ENCODE data around the gene COL17A1. TPM values are rescaled to one million over a fixed set of nuclear protein-coding genes. Genes with fewer than 3 reads are reported as not detected.

The COL17A1 gene
- total RNA-seq, 1 experiment from 2014 or later, result 0.73 TPM

DNA sequence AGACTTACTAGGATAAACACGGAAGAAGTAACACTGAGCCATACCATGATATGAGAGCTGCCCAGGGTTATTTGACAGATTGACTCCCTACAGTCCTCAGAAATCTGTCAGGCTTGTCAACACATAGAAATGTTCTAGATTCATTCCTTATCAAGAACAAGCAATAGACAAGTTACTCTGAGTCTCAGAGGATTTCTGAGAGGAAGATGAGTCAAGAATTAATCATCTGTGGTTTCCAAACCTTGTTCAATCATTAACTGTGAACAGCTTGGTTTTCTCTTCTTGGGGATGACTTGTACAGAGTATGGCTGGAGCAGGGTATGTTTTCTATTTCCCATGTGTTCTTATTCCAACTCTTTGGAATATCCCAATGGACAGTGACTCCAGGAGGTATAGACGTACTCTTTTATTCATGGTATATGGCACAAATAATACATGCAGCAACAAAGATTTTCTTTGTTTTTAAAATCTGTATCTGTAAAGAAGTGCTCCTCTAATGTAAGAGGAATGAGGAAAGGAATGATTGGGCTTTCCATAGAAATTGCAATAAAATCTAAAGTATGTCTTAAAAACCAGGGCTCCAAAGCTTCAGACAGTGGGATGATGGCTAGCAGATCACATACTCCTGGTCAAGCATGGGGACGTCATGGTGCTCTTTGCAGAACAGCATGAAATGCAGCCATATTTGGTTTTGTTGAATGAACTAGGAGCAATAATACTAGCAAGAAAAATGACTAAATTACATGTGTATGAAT, 24.4 kb upstream of the COL17A1 start:
- Mint-ChIP-seq H3K4me1 (ENCODE audit: low read depth, unreplicated experiment) (peaks cover 19% of the 10 kb centered on the region), H3K27me3 (ENCODE audit: unreplicated experiment) (no peaks in the 10 kb centered on the region), H3K4me3 (ENCODE audit: low read depth, unreplicated experiment) (no peak overlapping the region), H3K27ac (ENCODE audit: unreplicated experiment) (peak overlapping the region; percentile 63), H3K9me3 (ENCODE audit: low read depth, unreplicated experiment) (peaks cover 5% of the 10 kb centered on the region), H3K36me3 (ENCODE audit: insufficient read depth, unreplicated experiment) (no peaks in the 10 kb centered on the region)
- intact Hi-C loops (cut with micrococcal nuclease; ENCODE audit: unreplicated experiment), result no loop called here
- BruUV-seq (replicated peaks), result no TSS peak
- CTCF ChIA-PET, result interaction anchor here (1.0 to 2.1 kb wide), 2 partner anchors 11 to 12 kb away, joined by 4 read pairs; partner anchors contain the start of gene SFR1
- TF ChIP-seq CTCF (IDR thresholded peaks at IDR 0.05; ENCODE audit: unreplicated experiment), result no peak
- DNase-seq, result no peak

DNA sequence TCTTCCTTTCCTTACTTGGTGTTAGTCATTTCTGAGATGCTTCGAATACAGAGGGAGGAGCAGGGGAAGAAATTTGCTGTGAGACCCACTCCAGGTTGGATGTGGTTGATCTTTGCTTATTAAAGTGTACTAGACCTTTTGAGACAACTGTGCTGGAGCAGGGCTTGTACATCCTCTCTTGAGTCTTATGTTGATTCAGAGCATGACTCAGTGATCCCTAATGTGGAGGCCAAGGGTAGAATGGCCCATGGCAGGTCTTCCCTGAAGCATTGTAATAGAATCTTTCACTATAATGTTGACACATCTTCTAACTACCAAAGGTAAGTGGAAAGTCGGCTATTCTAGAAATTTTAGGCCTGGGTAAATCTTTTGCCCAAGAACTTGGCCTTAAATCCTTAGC, 19.2 kb upstream of the COL17A1 start:
- DNase-seq, result no peak
- Mint-ChIP-seq H3K27me3 (ENCODE audit: unreplicated experiment) (no peaks in the 10 kb centered on the region), H3K36me3 (ENCODE audit: insufficient read depth, unreplicated experiment) (no peaks in the 10 kb centered on the region), H3K9me3 (ENCODE audit: low read depth, unreplicated experiment) (no peaks in the 10 kb centered on the region), H3K27ac (ENCODE audit: unreplicated experiment) (no peak overlapping the region), H3K4me1 (ENCODE audit: low read depth, unreplicated experiment) (no peaks in the 10 kb centered on the region), H3K4me3 (ENCODE audit: low read depth, unreplicated experiment) (no peak overlapping the region)
- CTCF ChIA-PET, result no interaction called here
- BruUV-seq (replicated peaks), result no TSS peak
- intact Hi-C loops (cut with micrococcal nuclease; ENCODE audit: unreplicated experiment), result no loop called here
- no peak for TF ChIP-seq CTCF (IDR thresholded peaks at IDR 0.05; ENCODE audit: unreplicated experiment)

GRCh38 chr10:104104418-104104817, 18.7 kb upstream of the COL17A1 start:
- H3K4me3 Mint-ChIP-seq (ENCODE audit: low read depth, unreplicated experiment), result no peak overlapping the region
- no peaks in the 10 kb centered on the region for H3K9me3 Mint-ChIP-seq (ENCODE audit: low read depth, unreplicated experiment)
- H3K27ac Mint-ChIP-seq (ENCODE audit: unreplicated experiment), result no peak overlapping the region
- no TSS peak for BruUV-seq (replicated peaks)
- no peak for TF ChIP-seq CTCF (IDR thresholded peaks at IDR 0.05; ENCODE audit: unreplicated experiment)
- CTCF ChIA-PET, result no interaction called here
- H3K27me3 Mint-ChIP-seq (ENCODE audit: unreplicated experiment), result no peaks in the 10 kb centered on the region
- DNase-seq, result no peak
- H3K4me1 Mint-ChIP-seq (ENCODE audit: low read depth, unreplicated experiment), result no peaks in the 10 kb centered on the region
- no peaks in the 10 kb centered on the region for H3K36me3 Mint-ChIP-seq (ENCODE audit: insufficient read depth, unreplicated experiment)
- intact Hi-C loops (cut with micrococcal nuclease; ENCODE audit: unreplicated experiment), result no loop called here

DNA sequence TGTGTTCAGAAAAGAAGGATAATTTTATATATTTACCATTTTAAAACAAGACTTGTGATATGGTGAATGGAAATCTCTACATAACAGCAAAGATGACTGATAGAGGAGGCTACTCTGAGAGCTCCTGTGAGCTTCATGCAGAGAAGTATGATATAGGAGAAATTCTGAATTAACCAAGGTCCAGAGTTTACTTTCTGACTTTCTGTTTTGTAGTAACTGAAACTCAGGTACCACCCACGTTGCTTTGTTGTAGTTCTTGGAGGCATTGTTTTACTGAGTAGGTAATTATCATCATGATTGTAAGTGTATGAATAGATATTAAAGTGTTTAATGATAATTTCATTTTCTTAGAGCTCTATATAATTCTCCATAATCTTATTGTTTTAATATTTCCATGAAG, 18.3 kb upstream of the COL17A1 start:
- intact Hi-C loops (cut with micrococcal nuclease; ENCODE audit: unreplicated experiment), result no loop called here
- BruUV-seq (replicated peaks), result no TSS peak
- Mint-ChIP-seq H3K9me3 (ENCODE audit: low read depth, unreplicated experiment) (no peaks in the 10 kb centered on the region), H3K4me1 (ENCODE audit: low read depth, unreplicated experiment) (no peaks in the 10 kb centered on the region), H3K27me3 (ENCODE audit: unreplicated experiment) (no peaks in the 10 kb centered on the region), H3K4me3 (ENCODE audit: low read depth, unreplicated experiment) (no peak overlapping the region), H3K27ac (ENCODE audit: unreplicated experiment) (no peak overlapping the region), H3K36me3 (ENCODE audit: insufficient read depth, unreplicated experiment) (no peaks in the 10 kb centered on the region)
- no peak for DNase-seq
- CTCF ChIA-PET, result no interaction called here
- TF ChIP-seq CTCF (IDR thresholded peaks at IDR 0.05; ENCODE audit: unreplicated experiment), result no peak

Data from Calu3 (cell line).